Activated CD8-positive, alpha-beta T cell treated with anti-CD3 and anti-CD28 coated beads, Interleukin-2, amount 10 ng/mL, durations not matched to agents 7 days and 5 days (primary cell): Measurements from ENCODE around the gene ANTXR1. TPM values are rescaled to one million over a fixed set of nuclear protein-coding genes. Genes with fewer than 3 reads are reported as not detected.
A peak's percentile ranks its signal among the peaks of the same experiment; 100 is the strongest.

ENCODE experiments used
- ATAC-seq: fragments of 150-1000 bp; cut with Tn5 transposase; one replicate; pipeline ENCODE4 v1.10.0; 2021; ENCODE audit warnings: moderate library complexity
- CTCF ChIA-PET: fragments of 350-600 bp; sonication (Branson Sonifier 250); formaldehyde crosslinking; loops from one replicate; lab custom pipeline; 2021; ENCODE audit warnings: antibody characterized with exemption; lab: Charles Lee
- POLR2A ChIA-PET: fragments of 350-600 bp; sonication (Branson Sonifier 250); formaldehyde crosslinking; loops from one replicate; lab custom pipeline; 2021; ENCODE audit warnings: antibody characterized with exemption; lab: Charles Lee
- DNase-seq: peaks from one replicate; pipeline ENCODE4 v3.0.0-alpha.2; 2020
- H3K27ac Mint-ChIP-seq: one replicate; pipeline ENCODE4 v1.8.0; 2021; ENCODE audit warnings: mild to moderate bottlenecking, mixed read lengths
- H3K27me3 Mint-ChIP-seq: one replicate; pipeline ENCODE4 v1.8.0; 2021; ENCODE audit warnings: low read depth, mixed read lengths
- H3K36me3 Mint-ChIP-seq: one replicate; pipeline ENCODE4 v1.8.0; 2021; ENCODE audit warnings: low read depth, mixed read lengths
- H3K4me1 Mint-ChIP-seq: one replicate; pipeline ENCODE4 v1.8.0; 2021; ENCODE audit warnings: low read depth, mixed read lengths
- H3K4me3 Mint-ChIP-seq: one replicate; pipeline ENCODE4 v1.8.0; 2021; ENCODE audit warnings: mild to moderate bottlenecking, mixed read lengths
- H3K9me3 Mint-ChIP-seq: one replicate; pipeline ENCODE4 v1.8.0; 2022; ENCODE audit warnings: mixed read lengths; ENCODE audit not compliant: insufficient read depth
- total RNA-seq, 2 experiments: library from RNA; stranded (reverse); gene quantifications; one replicate each; pipeline ENCODE4 v1.2.3, GENCODE V29; 2021

ANTXR1 gene
- total RNA-seq, 2 experiments from 2014 or later = 0.05 TPM; not detected in 1

GRCh38 chr2:69113627-69114026, 100.6 kb downstream of the ANTXR1 start:
- ChIA-PET POLR2A (no interaction called here), CTCF (interaction anchor here (0.6 kb wide), 1 partner anchor 170 kb away, joined by 3 read pairs; no protein-coding TSS in a partner anchor)
- Mint-ChIP-seq H3K27ac (no peak overlapping the region), H3K9me3 (no peaks in the 10 kb centered on the region), H3K4me1 (no peaks in the 10 kb centered on the region), H3K36me3 (no peaks in the 10 kb centered on the region), H3K27me3 (peaks cover 16% of the 10 kb centered on the region), H3K4me3 (no peak overlapping the region)
- DNase-seq (no peak), ATAC-seq (no peak)

- H3K27me3 Mint-ChIP-seq = peaks cover 16% of the 10 kb centered on the region
- no peaks in the 10 kb centered on the region for H3K36me3 Mint-ChIP-seq
- H3K9me3 Mint-ChIP-seq = no peaks in the 10 kb centered on the region
- DNase-seq (no peak), ATAC-seq (no peak)
- ChIA-PET POLR2A (no interaction called here), CTCF (no interaction called here)
- no peak overlapping the region for H3K27ac Mint-ChIP-seq
- H3K4me3 Mint-ChIP-seq = no peak overlapping the region
- peaks cover 2% of the 10 kb centered on the region for H3K4me1 Mint-ChIP-seq
Measured at GRCh38 chr2:69114534-69114933, 101.6 kb downstream of the ANTXR1 start.

- DNase-seq (no peak), ATAC-seq (no peak)
- CTCF ChIA-PET = no interaction called here
- POLR2A ChIA-PET = no interaction called here
- Mint-ChIP-seq H3K4me1 (peaks cover 7% of the 10 kb centered on the region), H3K27ac (no peak overlapping the region), H3K4me3 (no peak overlapping the region), H3K36me3 (no peaks in the 10 kb centered on the region), H3K9me3 (no peaks in the 10 kb centered on the region), H3K27me3 (peaks cover 12% of the 10 kb centered on the region)
Measured at GRCh38 chr2:69116438-69116837, 103.5 kb downstream of the ANTXR1 start.

- ChIA-PET CTCF (no interaction called here), POLR2A (no interaction called here)
- Mint-ChIP-seq H3K4me1 (peaks cover 7% of the 10 kb centered on the region), H3K27ac (no peak overlapping the region), H3K27me3 (peaks cover 8% of the 10 kb centered on the region), H3K36me3 (no peaks in the 10 kb centered on the region), H3K4me3 (no peak overlapping the region), H3K9me3 (no peaks in the 10 kb centered on the region)
- ATAC-seq (no peak), DNase-seq (no peak)
Measured at GRCh38 chr2:69118609-69119008, 105.6 kb downstream of the ANTXR1 start.

DNA sequence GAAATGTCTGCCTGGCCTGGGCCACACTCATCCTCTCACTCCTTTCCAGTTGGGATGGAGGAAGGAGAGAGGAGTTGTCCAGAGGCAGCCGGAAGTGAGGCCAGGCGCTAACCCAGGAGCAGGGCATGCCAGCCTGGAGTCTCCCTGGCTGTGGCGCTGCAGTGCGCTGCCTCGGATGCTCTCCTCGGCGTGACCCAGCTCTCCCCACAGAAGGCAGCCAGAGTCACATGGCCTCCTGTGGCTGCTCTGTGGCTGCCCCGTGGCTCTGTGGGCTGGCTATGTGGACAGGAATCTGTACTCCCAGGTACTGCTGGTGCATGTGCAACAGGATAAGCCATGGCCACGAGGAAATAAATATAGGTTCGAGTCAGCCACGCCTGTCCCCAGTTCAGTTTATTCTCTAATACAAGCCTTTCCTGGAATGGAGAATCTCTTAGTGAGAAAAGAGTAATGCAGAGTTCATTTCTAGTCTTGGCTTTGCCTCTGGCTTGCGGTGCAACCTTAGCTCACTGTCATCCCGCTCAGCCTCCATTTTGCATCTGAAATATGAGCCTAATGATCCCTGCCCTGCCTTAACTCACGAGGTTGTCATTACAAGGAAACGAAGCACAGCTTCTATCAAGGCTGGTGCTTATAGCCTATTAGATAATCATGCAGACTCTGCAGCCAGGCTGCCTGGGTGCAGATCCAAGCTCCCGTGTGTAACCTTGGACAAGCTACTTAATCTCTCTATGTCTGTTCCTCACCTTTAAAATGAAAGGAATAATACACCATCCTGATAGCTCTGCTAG, 106.3 kb downstream of the ANTXR1 start:
- ATAC-seq = no peak
- H3K4me3 Mint-ChIP-seq = no peak overlapping the region
- peak; percentile 24 for DNase-seq
- H3K4me1 Mint-ChIP-seq = peaks cover 7% of the 10 kb centered on the region
- no peak overlapping the region for H3K27ac Mint-ChIP-seq
- H3K9me3 Mint-ChIP-seq = no peaks in the 10 kb centered on the region
- no peaks in the 10 kb centered on the region for H3K36me3 Mint-ChIP-seq
- H3K27me3 Mint-ChIP-seq = peaks cover 8% of the 10 kb centered on the region
- POLR2A ChIA-PET = no interaction called here
- CTCF ChIA-PET = no interaction called here

GRCh38 chr2:69122271-69122670, 109.3 kb downstream of the ANTXR1 start:
- DNase-seq (no peak), ATAC-seq (no peak)
- H3K4me1 Mint-ChIP-seq = peaks cover 7% of the 10 kb centered on the region
- no peak overlapping the region for H3K4me3 Mint-ChIP-seq
- peaks cover 3% of the 10 kb centered on the region for H3K27me3 Mint-ChIP-seq
- POLR2A ChIA-PET = no interaction called here
- no peak overlapping the region for H3K27ac Mint-ChIP-seq
- H3K36me3 Mint-ChIP-seq = no peaks in the 10 kb centered on the region
- CTCF ChIA-PET = no interaction called here
- H3K9me3 Mint-ChIP-seq = no peaks in the 10 kb centered on the region

GRCh38 chr2:69123182-69123581, 110.2 kb downstream of the ANTXR1 start:
- DNase-seq (no peak), ATAC-seq (no peak)
- ChIA-PET CTCF (no interaction called here), POLR2A (no interaction called here)
- Mint-ChIP-seq H3K4me1 (peaks cover 7% of the 10 kb centered on the region), H3K4me3 (no peak overlapping the region), H3K27ac (no peak overlapping the region), H3K36me3 (no peaks in the 10 kb centered on the region), H3K27me3 (peaks cover 2% of the 10 kb centered on the region), H3K9me3 (no peaks in the 10 kb centered on the region)

- H3K4me3 Mint-ChIP-seq = no peak overlapping the region
- no peak for DNase-seq
- H3K27me3 Mint-ChIP-seq = peaks cover 2% of the 10 kb centered on the region
- no peak for ATAC-seq
- ChIA-PET CTCF (no interaction called here), POLR2A (no interaction called here)
- no peak overlapping the region for H3K27ac Mint-ChIP-seq
- peaks cover 6% of the 10 kb centered on the region for H3K4me1 Mint-ChIP-seq
- no peaks in the 10 kb centered on the region for H3K9me3 Mint-ChIP-seq
- no peaks in the 10 kb centered on the region for H3K36me3 Mint-ChIP-seq
Measured at GRCh38 chr2:69124343-69124742, 111.4 kb downstream of the ANTXR1 start.

GRCh38 chr2:69125816-69126215, 112.8 kb downstream of the ANTXR1 start:
- H3K9me3 Mint-ChIP-seq = no peaks in the 10 kb centered on the region
- peaks cover 6% of the 10 kb centered on the region for H3K27me3 Mint-ChIP-seq

DNA sequence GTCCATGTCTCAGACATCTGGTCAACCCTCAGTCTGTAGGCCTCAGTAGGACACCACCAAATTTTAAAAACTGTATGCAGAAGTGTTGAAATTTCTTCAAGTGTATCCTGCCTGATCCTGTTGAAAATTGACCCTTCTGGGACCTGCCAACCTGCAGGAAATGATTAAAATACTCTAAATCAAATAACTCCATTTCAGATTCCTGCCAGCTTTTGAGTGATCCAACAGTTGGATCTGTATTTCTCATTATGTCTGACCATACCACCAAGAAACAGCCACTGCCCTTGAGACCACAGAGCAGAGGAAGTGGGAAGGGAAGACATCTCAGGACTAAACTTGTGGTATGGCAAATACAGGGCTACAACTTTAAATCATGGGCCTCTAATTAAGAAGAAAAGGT, 113.4 kb downstream of the ANTXR1 start:
- Mint-ChIP-seq H3K9me3 (no peaks in the 10 kb centered on the region), H3K36me3 (no peaks in the 10 kb centered on the region), H3K27me3 (peaks cover 6% of the 10 kb centered on the region), H3K27ac (no peak overlapping the region), H3K4me1 (no peaks in the 10 kb centered on the region), H3K4me3 (no peak overlapping the region)
- ChIA-PET POLR2A (no interaction called here), CTCF (no interaction called here)
- DNase-seq (no peak), ATAC-seq (no peak)

More at GRCh38 chr2:69125816-69126215, 112.8 kb downstream of the ANTXR1 start:
- CTCF ChIA-PET = no interaction called here
- Mint-ChIP-seq H3K4me3 (no peak overlapping the region), H3K4me1 (no peaks in the 10 kb centered on the region), H3K36me3 (no peaks in the 10 kb centered on the region), H3K27ac (no peak overlapping the region)
- DNase-seq = no peak
- no peak for ATAC-seq
- POLR2A ChIA-PET = no interaction called here

DNA sequence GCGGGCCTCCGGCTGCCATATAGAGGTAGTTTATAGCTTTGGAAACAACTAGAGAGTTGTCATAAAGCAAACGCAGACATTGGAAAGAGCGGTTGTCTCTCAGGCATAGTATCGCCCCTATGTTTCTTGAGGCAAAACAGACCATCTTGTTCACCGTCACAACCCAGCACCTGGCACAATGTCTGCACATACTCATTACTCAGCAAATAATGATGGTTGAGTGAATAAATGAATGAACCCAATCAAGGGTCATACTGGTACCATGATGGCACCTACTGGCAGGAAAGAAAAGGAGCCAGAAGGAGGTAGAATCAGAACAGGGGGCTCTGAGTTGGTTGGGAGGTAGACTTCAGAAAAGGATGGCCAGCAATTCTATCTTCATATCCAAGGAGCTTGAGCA, 118.5 kb downstream of the ANTXR1 start:
- no peak overlapping the region for H3K27ac Mint-ChIP-seq
- CTCF ChIA-PET = no interaction called here
- peaks cover 9% of the 10 kb centered on the region for H3K27me3 Mint-ChIP-seq
- ATAC-seq (no peak), DNase-seq (no peak)
- H3K4me1 Mint-ChIP-seq = no peaks in the 10 kb centered on the region
- POLR2A ChIA-PET = no interaction called here
- no peaks in the 10 kb centered on the region for H3K9me3 Mint-ChIP-seq
- no peak overlapping the region for H3K4me3 Mint-ChIP-seq
- no peaks in the 10 kb centered on the region for H3K36me3 Mint-ChIP-seq

DNA sequence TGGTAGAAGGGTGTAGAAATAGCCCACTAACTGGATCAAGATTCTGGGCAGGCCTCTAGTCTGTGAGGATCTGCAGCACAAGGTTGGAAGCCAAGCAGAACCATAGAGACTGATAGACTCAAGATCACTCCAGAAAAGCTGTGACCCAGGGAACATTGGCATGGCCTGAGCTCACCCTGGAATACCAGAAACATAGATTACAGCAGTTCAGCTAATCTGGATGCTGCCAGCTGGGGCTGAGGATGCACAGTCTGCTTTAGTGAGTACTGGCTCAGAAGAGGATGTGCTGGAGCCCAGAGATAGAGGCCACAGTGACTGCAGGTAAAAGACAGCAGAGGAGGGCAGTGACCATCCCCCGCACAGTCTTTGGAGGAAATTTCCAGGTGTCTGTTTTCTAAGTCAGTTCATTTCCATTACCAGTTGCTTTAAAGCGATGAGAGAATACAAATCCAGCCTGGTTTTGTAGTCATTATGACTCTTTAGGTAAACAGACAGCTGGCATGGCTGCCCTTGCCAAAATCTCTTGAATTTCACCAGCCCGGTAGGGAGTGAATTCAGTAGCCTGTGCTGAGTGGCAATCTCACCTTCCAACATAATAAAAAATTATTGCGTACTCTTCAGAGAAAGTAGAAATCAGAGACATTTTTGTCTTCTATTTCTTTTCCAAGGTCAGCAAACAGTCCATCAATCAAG, 119.2 kb downstream of the ANTXR1 start:
- DNase-seq (no peak), ATAC-seq (no peak)
- ChIA-PET POLR2A (no interaction called here), CTCF (no interaction called here)
- Mint-ChIP-seq H3K27ac (no peak overlapping the region), H3K4me3 (no peak overlapping the region), H3K9me3 (no peaks in the 10 kb centered on the region), H3K36me3 (no peaks in the 10 kb centered on the region), H3K27me3 (peaks cover 8% of the 10 kb centered on the region), H3K4me1 (no peaks in the 10 kb centered on the region)
